ENCODE measurements around the gene FAM124A. TPM values are rescaled to one million over a fixed set of nuclear protein-coding genes. Genes with fewer than 3 reads are reported as not detected.

Gene FAM124A
- total RNA-seq, 1 experiment from 2014 or later: 0.12 TPM

DNA sequence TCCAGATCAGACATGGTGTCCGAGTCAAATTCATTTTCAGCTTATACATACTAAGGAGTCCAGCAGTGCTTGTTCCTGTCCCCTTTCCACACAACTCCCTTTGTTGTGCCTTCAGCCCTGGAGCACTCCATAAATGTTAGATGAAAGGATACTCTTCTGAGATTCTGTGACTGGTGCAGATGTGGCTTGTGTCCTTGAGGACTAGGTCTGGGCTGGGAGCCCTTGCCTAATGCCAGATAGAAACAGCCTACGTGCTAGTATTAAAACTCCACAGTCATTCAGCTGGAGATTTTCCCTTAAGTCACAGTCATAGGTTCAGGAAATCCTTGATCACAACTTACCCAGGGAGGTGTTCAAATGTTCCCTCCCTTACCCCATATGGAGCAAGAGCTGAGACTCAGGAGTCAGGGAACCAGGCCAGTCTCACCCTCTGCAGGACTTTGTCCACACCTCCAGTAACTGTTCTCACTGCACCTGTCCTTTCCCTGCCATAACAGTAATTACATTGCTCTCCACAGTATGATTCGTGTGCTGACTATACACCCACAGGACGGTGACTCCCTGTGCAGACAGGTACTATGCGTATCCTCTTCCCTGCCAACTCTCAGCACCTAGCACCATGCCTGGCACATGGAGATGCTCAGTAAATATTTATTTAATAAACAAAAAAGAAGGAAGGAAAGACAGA is 101.8 kb downstream of the FAM124A start:
- ChIA-PET CTCF (no interaction called here), POLR2A (no interaction called here)
- H3K27me3 Mint-ChIP-seq (ENCODE audit: insufficient read depth, unreplicated experiment): no peaks in the 10 kb centered on the region
- H3K4me3 Mint-ChIP-seq (ENCODE audit: unreplicated experiment): no peak overlapping the region
- no peaks in the 10 kb centered on the region for H3K9me3 Mint-ChIP-seq (ENCODE audit: unreplicated experiment)
- intact Hi-C loops (cut with micrococcal nuclease): no loop called here
- no peaks in the 10 kb centered on the region for H3K4me1 Mint-ChIP-seq (ENCODE audit: insufficient read depth, unreplicated experiment)
- no peak for TF ChIP-seq CTCF (IDR thresholded peaks at IDR 0.05; ENCODE audit: unreplicated experiment)
- no peak overlapping the region for H3K27ac Mint-ChIP-seq (ENCODE audit: low read depth, unreplicated experiment)
- no peak for DNase-seq (ENCODE audit: unreplicated experiment)
- no peaks in the 10 kb centered on the region for H3K36me3 Mint-ChIP-seq (ENCODE audit: insufficient read depth, unreplicated experiment)
- no TSS peak for BruUV-seq (replicated peaks)

- H3K27me3 Mint-ChIP-seq (ENCODE audit: insufficient read depth, unreplicated experiment): no peaks in the 10 kb centered on the region
- no peak for DNase-seq (ENCODE audit: unreplicated experiment)
- H3K9me3 Mint-ChIP-seq (ENCODE audit: unreplicated experiment): no peaks in the 10 kb centered on the region
- CTCF ChIA-PET: interaction anchor here (0.7 kb wide), 1 partner anchor 139 kb away, joined by 3 read pairs; no protein-coding TSS in a partner anchor
- H3K36me3 Mint-ChIP-seq (ENCODE audit: insufficient read depth, unreplicated experiment): no peaks in the 10 kb centered on the region
- TF ChIP-seq CTCF (IDR thresholded peaks at IDR 0.05; ENCODE audit: unreplicated experiment): no peak
- H3K27ac Mint-ChIP-seq (ENCODE audit: low read depth, unreplicated experiment): no peak overlapping the region
- H3K4me1 Mint-ChIP-seq (ENCODE audit: insufficient read depth, unreplicated experiment): no peaks in the 10 kb centered on the region
- H3K4me3 Mint-ChIP-seq (ENCODE audit: unreplicated experiment): no peak overlapping the region
- BruUV-seq (replicated peaks): no TSS peak
- POLR2A ChIA-PET: no interaction called here
- intact Hi-C loops (cut with micrococcal nuclease): no loop called here
Measured at GRCh38 chr13:51324714-51325420, 102.7 kb downstream of the FAM124A start.

GRCh38 chr13:51325837-51326236 is 103.6 kb downstream of the FAM124A start:
- no peak for TF ChIP-seq CTCF (IDR thresholded peaks at IDR 0.05; ENCODE audit: unreplicated experiment)
- H3K4me3 Mint-ChIP-seq (ENCODE audit: unreplicated experiment): no peak overlapping the region
- no peaks in the 10 kb centered on the region for H3K36me3 Mint-ChIP-seq (ENCODE audit: insufficient read depth, unreplicated experiment)
- ChIA-PET CTCF (no interaction called here), POLR2A (no interaction called here)
- BruUV-seq (replicated peaks): no TSS peak
- H3K9me3 Mint-ChIP-seq (ENCODE audit: unreplicated experiment): no peaks in the 10 kb centered on the region
- intact Hi-C loops (cut with micrococcal nuclease): no loop called here
- peaks cover 3% of the 10 kb centered on the region for H3K4me1 Mint-ChIP-seq (ENCODE audit: insufficient read depth, unreplicated experiment)
- H3K27ac Mint-ChIP-seq (ENCODE audit: low read depth, unreplicated experiment): no peak overlapping the region
- H3K27me3 Mint-ChIP-seq (ENCODE audit: insufficient read depth, unreplicated experiment): no peaks in the 10 kb centered on the region
- no peak for DNase-seq (ENCODE audit: unreplicated experiment)

GRCh38 chr13:51326777-51327176 is 104.6 kb downstream of the FAM124A start:
- Mint-ChIP-seq H3K4me3 (ENCODE audit: unreplicated experiment) (no peak overlapping the region), H3K27me3 (ENCODE audit: insufficient read depth, unreplicated experiment) (no peaks in the 10 kb centered on the region), H3K9me3 (ENCODE audit: unreplicated experiment) (no peaks in the 10 kb centered on the region), H3K4me1 (ENCODE audit: insufficient read depth, unreplicated experiment) (peaks cover 11% of the 10 kb centered on the region), H3K36me3 (ENCODE audit: insufficient read depth, unreplicated experiment) (no peaks in the 10 kb centered on the region), H3K27ac (ENCODE audit: low read depth, unreplicated experiment) (no peak overlapping the region)
- no peak for DNase-seq (ENCODE audit: unreplicated experiment)
- TF ChIP-seq CTCF (IDR thresholded peaks at IDR 0.05; ENCODE audit: unreplicated experiment): no peak
- ChIA-PET CTCF (no interaction called here), POLR2A (no interaction called here)
- intact Hi-C loops (cut with micrococcal nuclease): no loop called here
- BruUV-seq (replicated peaks): no TSS peak
